KMS-11 (cell line): ENCODE data around the gene HFE.

Experiments
- H2AFZ ChIP-seq: fragments of 200-600 bp; sonication (generic); 2 replicates; pipeline ENCODE4 v1.6.1; 2016; ENCODE audit warnings: antibody characterized with exemption, mixed run types, low read depth
- H3K27ac ChIP-seq: fragments of 200-600 bp; sonication (generic); 2 replicates; pipeline ENCODE4 v1.6.1; 2016; ENCODE audit warnings: mild to moderate bottlenecking, mixed run types
- H3K27me3 ChIP-seq: fragments of 200-600 bp; sonication (generic); 2 replicates; pipeline ENCODE4 v1.6.1; 2017; ENCODE audit warnings: mild to moderate bottlenecking, low read depth, mixed run types, moderate library complexity; ENCODE audit not compliant: insufficient read depth
- H3K36me3 ChIP-seq: fragments of 200-600 bp; sonication (generic); 2 replicates; pipeline ENCODE4 v1.6.1; 2017; ENCODE audit warnings: mild to moderate bottlenecking, mixed run types; ENCODE audit not compliant: insufficient read depth
- H3K4me1 ChIP-seq: fragments of 200-600 bp; sonication (generic); 2 replicates; pipeline ENCODE4 v1.6.1; 2016; ENCODE audit warnings: mild to moderate bottlenecking, low read depth, mixed run types; ENCODE audit not compliant: poor library complexity, severe bottlenecking
- H3K4me2 ChIP-seq: fragments of 200-600 bp; sonication (generic); 2 replicates; pipeline ENCODE4 v1.7.0; 2016; ENCODE audit warnings: mild to moderate bottlenecking, mixed run types
- H3K4me3 ChIP-seq: fragments of 200-600 bp; sonication (generic); IDR thresholded peaks from 2 replicates; pipeline ENCODE4 v1.6.1; 2017; ENCODE audit warnings: low read depth, low read length, mixed read lengths; ENCODE audit not compliant: insufficient read depth
- H3K79me2 ChIP-seq: fragments of 200-600 bp; sonication (generic); 2 replicates; pipeline ENCODE4 v1.6.1; 2016; ENCODE audit warnings: low read depth, mixed run types; ENCODE audit not compliant: insufficient read depth
- H3K9ac ChIP-seq: fragments of 200-600 bp; sonication (generic); 2 replicates; pipeline ENCODE4 v1.6.1; 2016; ENCODE audit warnings: mild to moderate bottlenecking, mixed run types
- H4K20me1 ChIP-seq: fragments of 200-600 bp; sonication (generic); 2 replicates; pipeline ENCODE4 v1.6.1; 2016; ENCODE audit warnings: mild to moderate bottlenecking, mixed run types; ENCODE audit not compliant: insufficient read depth
- CTCF ChIP-seq: fragments of 200-600 bp; sonication (generic); conservative IDR thresholded peaks from 2 replicates; pipeline ENCODE4 v1.6.1; 2017; ENCODE audit warnings: low read depth, mild to moderate bottlenecking, antibody characterized with exemption, low read length, moderate library complexity, mixed read lengths

Gene HFE

GRCh38 chr6:26105109-26105730 lies 18.0 kb downstream of the HFE start:
- Histone ChIP-seq H2AFZ (no peak overlapping the region), H3K4me1 (peaks cover 10% of the 10 kb centered on the region), H3K4me3 (no peak overlapping the region), H3K27me3 (no peaks in the 10 kb centered on the region), H3K9ac (no peak overlapping the region), H3K36me3 (no peaks in the 10 kb centered on the region), H3K27ac (no peak overlapping the region), H3K79me2 (no peaks in the 10 kb centered on the region), H4K20me1 (no peaks in the 10 kb centered on the region), H3K4me2 (no peak overlapping the region)
- no peak for TF ChIP-seq CTCF

GRCh38 chr6:26105842-26106241 lies 18.6 kb downstream of the HFE start:
- no peaks in the 10 kb centered on the region for H3K27me3 ChIP-seq
- H3K36me3 ChIP-seq, result no peaks in the 10 kb centered on the region
- no peak overlapping the region for H3K4me2 ChIP-seq
- H3K79me2 ChIP-seq, result no peaks in the 10 kb centered on the region
- no peak overlapping the region for H3K4me3 ChIP-seq
- peaks cover 10% of the 10 kb centered on the region for H3K4me1 ChIP-seq
- H3K9ac ChIP-seq, result no peak overlapping the region
- H2AFZ ChIP-seq, result no peak overlapping the region
- TF ChIP-seq CTCF, result no peak
- H3K27ac ChIP-seq, result no peak overlapping the region
- H4K20me1 ChIP-seq, result no peaks in the 10 kb centered on the region

- Histone ChIP-seq H3K27ac (no peak overlapping the region), H4K20me1 (no peaks in the 10 kb centered on the region), H3K4me2 (no peak overlapping the region), H3K9ac (no peak overlapping the region), H3K36me3 (no peaks in the 10 kb centered on the region), H3K27me3 (no peaks in the 10 kb centered on the region), H2AFZ (no peak overlapping the region), H3K79me2 (no peaks in the 10 kb centered on the region), H3K4me1 (peaks cover 6% of the 10 kb centered on the region), H3K4me3 (no peak overlapping the region)
- TF ChIP-seq CTCF, result no peak
These were observed 20.7 kb downstream of the HFE start for GRCh38 chr6:26107935-26108334.

GRCh38 chr6:26109772-26110171 lies 22.5 kb downstream of the HFE start:
- no peak overlapping the region for H3K4me3 ChIP-seq
- H4K20me1 ChIP-seq, result no peaks in the 10 kb centered on the region
- no peaks in the 10 kb centered on the region for H3K4me1 ChIP-seq
- no peaks in the 10 kb centered on the region for H3K79me2 ChIP-seq
- TF ChIP-seq CTCF, result no peak
- H3K4me2 ChIP-seq, result no peak overlapping the region
- no peak overlapping the region for H3K9ac ChIP-seq
- no peak overlapping the region for H3K27ac ChIP-seq
- no peaks in the 10 kb centered on the region for H3K36me3 ChIP-seq
- no peak overlapping the region for H2AFZ ChIP-seq
- no peaks in the 10 kb centered on the region for H3K27me3 ChIP-seq
